NB4 (cell line): ENCODE results near the gene CLEC3B.

Source experiments
- CTCF ChIP-seq: IDR thresholded peaks from one replicate; pipeline ENCODE4 v1.5.1; 2012; ENCODE audit warnings: low read depth, low read length
- MYC ChIP-seq: IDR thresholded peaks from 2 replicates; pipeline ENCODE4 v1.6.1; 2011; ENCODE audit warnings: low read depth, low read length
- POLR2A ChIP-seq: IDR thresholded peaks from 2 replicates; pipeline ENCODE4 v1.6.1; 2011; ENCODE audit warnings: mild to moderate bottlenecking; ENCODE audit not compliant: insufficient read length; ENCODE audit errors: extremely low read depth

GRCh38 chr3:45026957-45027356 lies 854 bp downstream of the CLEC3B start:
- TF ChIP-seq CTCF (no peak), POLR2A (no peak), MYC (no peak)
